Stimulated activated CD4-positive, alpha-beta T cell treated with anti-CD3 and anti-CD28 coated beads, Interleukin-2, amount 100 ng/mL, for 4 hours (primary cell): ENCODE measurements around the gene MRPS5.
A peak's percentile ranks its signal among the peaks of the same experiment; 100 is the strongest.
"Not testable (repeated sequence)": the region's sequence is repeated elsewhere in the genome, so short reads cannot be mapped to it uniquely, and the experiment has no call there.

Experiments used
- DNase-seq: peaks from one replicate; pipeline ENCODE4 v3.0.0-alpha.2; 2020; ENCODE audit warnings: low read depth

MRPS5 gene

GRCh38 chr2:95121407-95122196 lies at the start of gene MRPS5:
Gene MRPS5 (minus strand): TSS chr2:95121808. CDS start chr2:95121791, 17 bp downstream.
- peak; percentile 82 for DNase-seq

DNA sequence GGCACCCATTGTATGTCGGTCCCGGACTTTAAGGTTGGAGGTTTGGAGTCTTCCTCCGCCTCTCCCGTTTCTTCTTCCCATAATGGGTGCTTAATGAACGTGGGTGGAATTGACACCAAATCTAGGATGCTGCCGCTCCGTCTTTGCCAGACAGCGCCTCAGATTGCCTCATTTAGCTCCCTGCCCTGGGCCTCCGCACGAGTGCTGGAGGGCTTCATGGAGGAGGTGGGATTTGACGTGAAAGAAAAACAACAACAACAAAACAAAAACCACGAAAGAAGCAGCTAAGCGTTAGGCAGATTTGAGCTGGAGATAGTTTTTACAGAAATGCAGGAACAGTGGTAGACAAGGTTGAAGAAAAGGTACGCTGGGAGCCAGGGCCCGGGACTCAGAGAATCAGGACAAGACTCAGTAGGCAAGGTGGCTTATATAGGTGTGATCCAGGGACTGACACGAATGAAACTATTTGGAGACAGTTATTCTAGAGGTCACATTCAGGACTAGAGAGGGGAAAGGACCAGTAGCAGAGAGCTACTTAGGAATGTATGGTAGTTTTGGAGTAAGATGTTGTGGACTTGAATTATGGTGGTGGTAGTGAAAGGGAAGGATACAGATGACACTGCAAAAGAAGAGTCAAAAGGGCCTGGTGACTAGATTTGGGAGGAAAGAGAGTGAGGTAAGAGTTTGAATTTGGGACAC lies 44.6 kb upstream of the MRPS5 start:
- no peak for DNase-seq

DNA sequence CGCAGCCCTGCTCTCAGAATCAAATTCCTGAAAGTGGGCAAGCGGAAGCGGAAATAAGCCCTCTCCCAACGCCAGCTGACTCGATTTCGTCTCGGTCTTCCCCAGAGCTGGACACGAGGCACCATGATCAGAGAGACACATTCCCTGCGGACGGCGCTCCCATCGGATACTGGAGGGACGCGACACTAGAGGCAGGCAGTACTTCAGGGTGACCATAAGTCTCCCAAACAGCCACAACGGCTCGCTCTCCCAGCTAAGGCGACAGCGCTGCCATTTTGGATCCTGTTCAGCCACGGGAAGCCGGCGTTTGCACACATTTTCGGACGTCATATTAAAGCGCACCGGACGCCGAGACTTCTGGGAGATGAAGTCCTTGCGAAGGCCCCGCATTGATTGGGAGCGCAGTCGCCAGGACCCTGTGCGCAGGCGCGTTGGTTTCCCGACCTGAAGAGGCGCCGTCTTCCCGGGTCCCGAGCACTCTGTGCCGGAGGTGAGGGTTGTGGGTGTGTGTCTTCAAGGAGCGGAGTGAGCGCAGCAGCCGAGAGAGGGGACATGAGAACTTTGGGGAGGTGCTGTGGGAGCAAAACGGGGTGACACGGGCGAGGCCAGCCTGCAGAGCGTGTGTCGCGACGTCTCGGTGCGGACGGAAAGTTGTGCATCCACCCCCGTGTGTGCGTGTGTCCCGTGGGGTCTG lies 43.9 kb upstream of the MRPS5 start, which contains the start of gene ZNF2:
ZNF2 (plus strand) TSS at position 439 of the 694 bp plus-strand sequence. CDS start 10,418 bp downstream, outside the sequence.
- DNase-seq: peak; percentile 95

GRCh38 chr2:95165030-95165370 lies 43.4 kb upstream of the MRPS5 start:
- no peak for DNase-seq

GRCh38 chr2:95159690-95160449 lies 38.3 kb upstream of the MRPS5 start, which contains the start of gene ZNF514:
Gene ZNF514 (minus strand): TSS chr2:95159848. CDS start chr2:95153253, 6,595 bp downstream.
- DNase-seq: peak; percentile 64

DNA sequence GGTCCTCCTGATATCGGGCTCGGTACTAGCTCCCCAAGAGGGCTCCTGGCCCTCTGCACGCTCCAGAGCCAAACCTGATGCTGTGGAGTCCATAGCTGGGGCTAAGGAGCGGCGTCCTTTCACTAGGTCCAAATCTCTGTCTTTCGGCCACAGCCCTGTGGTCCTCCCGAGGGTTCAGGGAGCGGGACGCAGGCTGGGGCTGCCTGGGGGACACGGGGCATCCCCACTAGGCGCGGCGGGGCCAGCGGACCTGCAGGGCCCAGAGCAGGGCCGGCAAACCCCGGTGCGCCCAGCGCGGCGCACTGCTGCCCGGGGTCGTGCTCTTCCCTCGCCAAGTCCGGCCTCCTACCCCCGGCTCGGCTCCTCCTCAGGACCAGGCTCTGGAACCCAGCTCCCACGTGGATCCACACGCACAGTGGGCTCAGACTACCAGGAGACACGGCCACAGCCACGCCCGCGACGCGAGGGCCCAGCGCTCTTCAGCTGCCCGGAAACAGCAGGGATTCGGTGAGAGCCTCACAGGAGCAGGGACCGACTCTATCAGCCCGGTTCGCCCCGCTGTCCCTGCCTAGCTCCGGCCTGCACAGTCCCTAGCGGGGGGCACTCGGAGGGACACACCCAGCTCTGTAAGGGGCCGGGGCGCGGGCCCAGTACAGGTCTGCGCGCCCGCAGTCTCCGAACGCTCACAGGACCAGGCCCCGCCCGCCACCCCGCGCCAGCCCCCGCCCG lies 37.4 kb upstream of the MRPS5 start:
- DNase-seq: no peak

DNA sequence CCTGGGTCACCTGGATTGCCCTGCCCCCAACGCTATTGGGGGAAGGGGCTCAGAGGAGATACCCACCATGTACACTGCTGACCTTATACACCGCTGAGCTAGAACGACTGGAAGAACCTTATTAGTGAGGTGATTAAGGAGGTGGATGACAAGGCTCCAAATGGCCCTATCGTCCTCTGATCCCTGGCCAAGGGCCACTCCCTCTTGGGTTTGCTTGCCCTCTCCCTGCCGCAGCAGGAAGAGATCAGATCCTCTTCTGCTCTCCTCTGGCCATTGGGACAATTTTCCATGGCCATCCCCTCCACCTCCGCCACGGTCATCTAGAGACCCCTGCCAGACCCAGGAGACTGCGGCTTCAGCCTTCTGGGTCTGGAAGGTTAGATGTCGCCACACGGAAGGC lies 36.8 kb upstream of the MRPS5 start:
- DNase-seq: no peak

DNA sequence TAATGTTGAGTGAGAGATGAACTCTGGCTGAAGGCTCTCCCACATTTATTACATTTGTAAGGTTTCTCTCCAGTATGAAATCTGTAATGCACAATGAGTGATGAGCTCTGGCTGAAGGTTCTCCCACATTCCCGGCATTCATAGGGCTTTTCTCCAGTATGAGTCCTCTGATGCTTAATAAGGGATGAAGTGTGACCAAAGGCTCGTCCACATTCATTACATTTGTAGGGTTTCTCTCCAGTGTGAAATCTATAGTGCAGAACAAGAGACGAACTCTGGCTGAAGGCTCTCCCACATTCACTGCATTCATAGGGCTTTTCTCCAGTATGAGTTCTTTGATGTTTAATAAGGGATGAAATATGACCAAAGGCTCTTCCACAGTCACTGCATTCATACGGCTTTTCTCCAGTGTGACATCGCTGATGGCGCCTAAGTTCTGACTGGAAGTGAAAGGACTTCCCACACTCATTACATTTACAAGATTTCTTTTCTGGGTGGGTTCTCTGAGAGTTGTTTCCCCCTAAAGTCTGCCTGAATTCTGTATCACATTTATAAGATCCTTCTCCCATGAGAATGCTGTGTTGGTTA lies 27.9 kb upstream of the MRPS5 start:
- no peak for DNase-seq

- no peak for DNase-seq
These were observed 22.2 kb upstream of the MRPS5 start for GRCh38 chr2:95143838-95144237.

DNA sequence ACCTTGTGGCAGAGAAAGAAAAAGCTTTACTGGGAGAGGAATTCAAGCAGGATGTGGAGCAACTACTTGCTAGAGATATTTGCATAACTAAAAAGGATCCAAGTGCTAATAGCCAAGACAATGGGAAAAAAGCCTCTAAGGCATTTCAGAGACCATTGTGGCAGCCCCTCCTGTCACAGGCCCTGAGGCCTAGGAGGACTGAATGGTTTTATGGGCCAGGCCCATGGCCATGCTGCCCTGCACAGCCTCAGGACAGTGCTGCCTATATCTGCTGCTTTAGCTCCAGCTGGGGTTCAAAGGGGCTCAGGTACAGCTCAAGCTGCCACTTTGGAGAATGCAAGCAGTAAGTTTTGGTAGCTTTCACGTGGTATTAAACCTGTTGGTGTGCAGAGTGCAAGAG lies 17.1 kb upstream of the MRPS5 start:
- DNase-seq: no peak

GRCh38 chr2:95122197-95122551 lies 566 bp upstream of the MRPS5 start:
- DNase-seq: no peak

- DNase-seq: no peak
These were observed 558 bp downstream of the MRPS5 start for GRCh38 chr2:95121093-95121406.

DNA sequence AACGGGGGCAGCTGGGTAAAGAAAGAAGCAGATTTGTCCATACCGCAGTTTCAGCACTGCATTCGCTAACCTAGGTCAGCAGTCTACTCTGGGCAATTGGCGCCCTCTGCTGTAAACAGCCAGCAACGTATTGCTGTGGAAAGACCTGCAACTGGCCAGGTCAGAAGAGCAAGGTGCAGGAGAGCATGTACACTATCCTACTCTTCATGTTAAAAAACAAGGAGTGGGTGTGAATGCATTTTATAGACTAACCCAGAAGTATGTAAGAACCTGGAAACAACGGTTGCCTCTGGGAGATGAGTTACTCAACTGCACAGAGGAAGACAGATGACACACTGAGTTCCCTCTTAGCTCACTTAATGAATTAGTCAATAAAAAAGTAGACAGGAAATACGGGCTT lies 6.2 kb downstream of the MRPS5 start:
- peak; percentile 61 for DNase-seq

- no peak for DNase-seq
These were observed 8.1 kb downstream of the MRPS5 start for GRCh38 chr2:95113464-95113863.

- no peak for DNase-seq
These were observed 11.2 kb downstream of the MRPS5 start for GRCh38 chr2:95110395-95110794.

GRCh38 chr2:95109260-95109659 lies 12.3 kb downstream of the MRPS5 start:
- DNase-seq: no peak

DNA sequence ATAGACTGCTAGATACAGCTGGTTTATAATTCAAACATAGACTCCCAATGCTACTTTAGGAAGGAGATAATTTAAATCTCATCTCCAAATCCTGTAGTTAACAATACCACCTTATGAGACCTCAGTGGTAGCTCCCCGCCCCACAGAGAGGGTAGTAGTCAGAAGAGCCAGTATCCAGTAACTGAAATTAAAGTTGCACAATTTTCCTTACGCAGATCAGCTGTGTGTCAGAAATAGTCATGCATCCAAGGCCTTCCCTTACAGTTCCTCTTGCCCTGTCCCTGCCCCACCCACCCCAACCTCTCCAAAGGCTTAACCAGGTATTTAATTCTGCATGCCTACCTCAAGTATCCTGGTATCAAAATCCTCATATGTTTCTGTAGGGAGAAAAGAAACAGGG lies 15.5 kb downstream of the MRPS5 start:
- no peak for DNase-seq

DNA sequence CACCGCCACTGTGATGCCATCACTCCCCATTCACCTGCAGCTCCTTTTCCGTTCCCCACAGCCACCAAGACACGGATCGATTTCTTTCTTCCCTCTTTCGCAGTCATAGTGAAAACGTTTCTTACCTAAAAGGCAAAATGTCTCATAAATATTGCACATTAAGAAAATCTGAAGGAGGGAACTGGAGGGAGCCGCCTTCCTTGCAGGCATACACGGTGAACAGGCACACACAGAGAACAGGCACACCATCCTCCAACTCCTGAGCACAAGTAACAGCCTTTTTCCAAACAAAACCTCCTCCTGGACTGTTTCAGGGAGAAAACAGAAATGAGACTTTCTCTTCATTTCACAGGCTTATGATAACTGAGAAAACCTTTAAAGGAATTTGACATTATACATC lies 17.0 kb downstream of the MRPS5 start:
- no peak for DNase-seq

- DNase-seq: no peak
These were observed 21.7 kb downstream of the MRPS5 start for GRCh38 chr2:95099910-95100309.

GRCh38 chr2:95098273-95098672 lies 23.3 kb downstream of the MRPS5 start:
- DNase-seq: not testable (repeated sequence)

- DNase-seq: no peak
These were observed 29.6 kb downstream of the MRPS5 start for GRCh38 chr2:95091885-95092555.
